ENCODE data around the gene MAPRE3.

Gene MAPRE3

GRCh38 chr2:27032495-27033252, 62.2 kb downstream of the MAPRE3 start, which contains the start of gene TMEM214:
TMEM214 (plus strand) TSS chr2:27032965; CDS start chr2:27033016, 51 bp downstream.
- Histone ChIP-seq H3K4me2 (peak within 1 kb of the TSS; percentile 91 to 99 (median 97)), H3K9me3 (replicated peaks in 1 of 11) (no peaks in the 10 kb centered on the region), H3K27ac (peak within 1 kb of the TSS; percentile 79 to 90 (median 84)), H3K9ac (peak within 1 kb of the TSS; percentile 82 to 96 (median 91)), H3K4me1 (peaks cover 28 to 46% (median 39%) of the 10 kb centered on the region in 10 experiments), H3K4me3 (peak within 1 kb of the TSS; percentile 84 to 96 (median 94)), H3K36me3 (peaks cover 30 to 62% (median 42%) of the 10 kb centered on the region in 11 experiments), H4K20me1 (peaks cover 0 to 70% (median 19%) of the 10 kb centered on the region in 11 experiments; a peak in 12 of 22 replicates), H3K27me3 (no peaks in the 10 kb centered on the region)
- no peak for TF ChIP-seq Cebpa-rat (IDR thresholded peaks at IDR 0.05)

GRCh38 chr2:27033253-27033852, 62.9 kb downstream of the MAPRE3 start:
- H3K9me3 ChIP-seq (replicated peaks in 1 of 11), result no peaks in the 10 kb centered on the region
- H3K36me3 ChIP-seq, result peaks cover 37 to 62% (median 48%) of the 10 kb centered on the region in 11 experiments
- H3K4me1 ChIP-seq, result peaks cover 28 to 46% (median 39%) of the 10 kb centered on the region in 10 experiments
- peak overlapping the region; percentile 82 to 96 (median 91) for H3K9ac ChIP-seq
- H3K27ac ChIP-seq, result peak overlapping the region; percentile 79 to 90 (median 84)
- H3K27me3 ChIP-seq, result no peaks in the 10 kb centered on the region
- H3K4me2 ChIP-seq, result peak overlapping the region; percentile 91 to 99 (median 97)
- H3K4me3 ChIP-seq, result peak overlapping the region; percentile 84 to 96 (median 94)
- TF ChIP-seq Cebpa-rat (IDR thresholded peaks at IDR 0.05), result no peak
- peaks cover 0 to 70% (median 20%) of the 10 kb centered on the region in 11 experiments; a peak in 13 of 22 replicates for H4K20me1 ChIP-seq

- H3K4me1 ChIP-seq, result peaks cover 44 to 64% (median 53%) of the 10 kb centered on the region in 10 experiments
- H4K20me1 ChIP-seq, result peaks cover 0 to 93% (median 26%) of the 10 kb centered on the region in 11 experiments; a peak in 14 of 22 replicates
- H3K4me2 ChIP-seq, result no peak overlapping the region
- H3K27ac ChIP-seq, result no peak overlapping the region
- TF ChIP-seq Cebpa-rat (IDR thresholded peaks at IDR 0.05), result no peak
- peak overlapping the region in 4 of 11 experiments; percentile 18 to 46 (median 20); a peak in 4 of 22 replicates for H3K9ac ChIP-seq
- H3K27me3 ChIP-seq, result no peaks in the 10 kb centered on the region
- no peaks in the 10 kb centered on the region for H3K9me3 ChIP-seq (replicated peaks in 1 of 11)
- H3K36me3 ChIP-seq, result peaks cover 68 to 89% (median 77%) of the 10 kb centered on the region in 11 experiments
- no peak overlapping the region for H3K4me3 ChIP-seq
Measured at GRCh38 chr2:27038012-27038411, 67.6 kb downstream of the MAPRE3 start.

GRCh38 chr2:27038631-27039339, 68.3 kb downstream of the MAPRE3 start:
- no peak for TF ChIP-seq Cebpa-rat (IDR thresholded peaks at IDR 0.05)
- no peak overlapping the region for H3K9ac ChIP-seq
- no peaks in the 10 kb centered on the region for H3K9me3 ChIP-seq (replicated peaks in 1 of 11)
- no peak overlapping the region for H3K4me3 ChIP-seq
- H3K27me3 ChIP-seq, result no peaks in the 10 kb centered on the region
- H3K36me3 ChIP-seq, result peaks cover 68 to 94% (median 82%) of the 10 kb centered on the region in 11 experiments
- H3K27ac ChIP-seq, result no peak overlapping the region
- H3K4me2 ChIP-seq, result no peak overlapping the region
- H4K20me1 ChIP-seq, result peaks cover 0 to 89% (median 23%) of the 10 kb centered on the region in 11 experiments; a peak in 14 of 22 replicates
- peaks cover 38 to 60% (median 47%) of the 10 kb centered on the region in 10 experiments for H3K4me1 ChIP-seq

GRCh38 chr2:27039426-27039825, 69.0 kb downstream of the MAPRE3 start:
- H3K36me3 ChIP-seq, result peaks cover 68 to 89% (median 81%) of the 10 kb centered on the region in 11 experiments
- no peak overlapping the region for H3K27ac ChIP-seq
- peak overlapping the region in 2 of 11 experiments; percentile 22 to 66; a peak in 2 of 22 replicates for H3K4me2 ChIP-seq
- H3K4me3 ChIP-seq, result no peak overlapping the region
- H3K4me1 ChIP-seq, result peaks cover 32 to 54% (median 41%) of the 10 kb centered on the region in 10 experiments
- H4K20me1 ChIP-seq, result peaks cover 0 to 83% (median 20%) of the 10 kb centered on the region in 11 experiments; a peak in 12 of 22 replicates
- no peak for TF ChIP-seq Cebpa-rat (IDR thresholded peaks at IDR 0.05)
- H3K9ac ChIP-seq, result 0 out of 22 replicates have a peak overlapping the region, but pooled peaks of 1 of the 11 experiments have one; percentile 10
- no peaks in the 10 kb centered on the region for H3K27me3 ChIP-seq
- H3K9me3 ChIP-seq (replicated peaks in 1 of 11), result no peaks in the 10 kb centered on the region

- H3K9ac ChIP-seq, result peak overlapping the region in 1 of 11 experiments; percentile 29; a peak in 1 of 22 replicates
- H3K4me3 ChIP-seq, result no peak overlapping the region
- peak overlapping the region in 4 of 11 experiments; percentile 22 to 66 (median 61); a peak in 3 of 22 replicates for H3K4me2 ChIP-seq
- TF ChIP-seq Cebpa-rat (IDR thresholded peaks at IDR 0.05), result no peak
- peaks cover 0 to 80% (median 20%) of the 10 kb centered on the region in 11 experiments; a peak in 12 of 22 replicates for H4K20me1 ChIP-seq
- no peaks in the 10 kb centered on the region for H3K9me3 ChIP-seq (replicated peaks in 1 of 11)
- no peak overlapping the region for H3K27ac ChIP-seq
- peaks cover 29 to 49% (median 38%) of the 10 kb centered on the region in 10 experiments for H3K4me1 ChIP-seq
- no peaks in the 10 kb centered on the region for H3K27me3 ChIP-seq
- H3K36me3 ChIP-seq, result peaks cover 67 to 85% (median 79%) of the 10 kb centered on the region in 11 experiments
Measured at GRCh38 chr2:27039871-27040270, 69.4 kb downstream of the MAPRE3 start.

- Histone ChIP-seq H3K27ac (no peak overlapping the region), H3K36me3 (peaks cover 63 to 81% (median 75%) of the 10 kb centered on the region in 11 experiments), H3K27me3 (no peaks in the 10 kb centered on the region), H3K4me2 (peak overlapping the region in 6 of 11 experiments; percentile 42 to 70 (median 63); a peak in 9 of 22 replicates), H4K20me1 (peaks cover 0 to 76% (median 20%) of the 10 kb centered on the region in 11 experiments; a peak in 12 of 22 replicates), H3K4me3 (no peak overlapping the region), H3K9me3 (replicated peaks in 1 of 11) (no peaks in the 10 kb centered on the region), H3K4me1 (peaks cover 28 to 45% (median 37%) of the 10 kb centered on the region in 10 experiments), H3K9ac (peak overlapping the region in 1 of 11 experiments; percentile 29; a peak in 2 of 22 replicates)
- TF ChIP-seq Cebpa-rat (IDR thresholded peaks at IDR 0.05), result no peak
Measured at GRCh38 chr2:27040282-27040681, 69.8 kb downstream of the MAPRE3 start.

- H3K9me3 ChIP-seq (replicated peaks in 1 of 11), result no peaks in the 10 kb centered on the region
- H3K9ac ChIP-seq, result peak overlapping the region in 4 of 11 experiments; percentile 7 to 18 (median 12); a peak in 5 of 22 replicates
- H3K36me3 ChIP-seq, result peaks cover 49 to 66% (median 60%) of the 10 kb centered on the region in 11 experiments
- peak overlapping the region in 6 of 11 experiments; percentile 17 to 40 (median 34); a peak in 8 of 22 replicates for H3K27ac ChIP-seq
- H3K4me3 ChIP-seq, result no peak overlapping the region
- TF ChIP-seq Cebpa-rat (IDR thresholded peaks at IDR 0.05), result no peak
- peak overlapping the region; percentile 38 to 70 (median 54) for H3K4me2 ChIP-seq
- peaks cover 26 to 41% (median 34%) of the 10 kb centered on the region in 10 experiments for H3K4me1 ChIP-seq
- no peaks in the 10 kb centered on the region for H3K27me3 ChIP-seq
- peaks cover 0 to 61% (median 10%) of the 10 kb centered on the region in 11 experiments; a peak in 12 of 22 replicates for H4K20me1 ChIP-seq
Measured at GRCh38 chr2:27041752-27042151, 71.3 kb downstream of the MAPRE3 start.

Data from BLaER1 treated with 17β-estradiol and CSF1 and Interleukin-3, amounts not matched to agents 10 nM and 100 nM (cell line).